K562 (cell line): Measurements from ENCODE around the gene DZIP1. TPM values are rescaled to one million over a fixed set of nuclear protein-coding genes. Genes with fewer than 3 reads are reported as not detected.
A peak's percentile ranks its signal among the peaks of the same experiment; 100 is the strongest.
"Not testable (repeated sequence)": the region's sequence is repeated elsewhere in the genome, so short reads cannot be mapped to it uniquely, and the experiment has no call there.

Source experiments
- ATAC-seq: fragments of 200-7000 bp; cut with Tn5 transposase; 3 replicates; pipeline ENCODE4 v1.9.1; 2020; ENCODE audit warnings: moderate library complexity
- BruUV-seq: library from RNA; stranded (reverse); fragments of 400-500 nt; replicated peaks from 2 replicates; lab custom pipeline; 2021; lab: Mats Ljungman, UMichigan
- CTCF ChIA-PET: fragments of 300-600 bp; formaldehyde crosslinking; extraction: SDS; loops from one replicate; lab custom pipeline; 2021; ENCODE audit warnings: low intra/inter-chr PET ratio; lab: Yijun Ruan, JAX
- POLR2A ChIA-PET: fragments of 300-600, 350-650 bp; sonication (Branson Sonifier 250); formaldehyde crosslinking; extraction: SDS; loops from one replicate; lab custom pipeline; 2021; ENCODE audit warnings: antibody characterized with exemption, inconsistent platforms; lab: Yijun Ruan, JAX
- DNase-seq, 4 experiments: peaks; one replicate each; pipeline versions ENCODE4 v3.0.0 to v3.0.0-alpha.2; 2011 to 2018; ENCODE audit warnings: low spot score in 3 of 4, mixed read lengths in 3 of 4; ENCODE audit errors: extremely low read depth in 1 of 4
- FAIRE-seq: peaks from 2 replicates; lab custom pipeline; 2011; peaks lifted over from hg19 to GRCh38; lab: Jason Lieb, UNC
- H2AFZ ChIP-seq: 2 replicates; pipeline ENCODE4 v1.6.0; 2011; ENCODE audit warnings: low read depth, low read length, control low read depth, inconsistent platforms
- H3K27ac ChIP-seq: fragments of 200-600 bp; 3 replicates; pipeline ENCODE4 v1.8.0; 2011; ENCODE audit warnings: low read depth, mild to moderate bottlenecking, control low read depth, inconsistent platforms, low read length, moderate library complexity, mixed read lengths; ENCODE audit errors: extremely low read depth
- H3K27me3 ChIP-seq, 2 experiments: fragments of 300-600 bp in 1 of 2; 2 replicates in 1 of 2; 3 replicates in 1 of 2; pipeline versions ENCODE4 v1.6.0 to v1.8.0; 2011; ENCODE audit warnings: inconsistent platforms in 2 of 2, low read length in 2 of 2, mild to moderate bottlenecking in 1 of 2, mixed read lengths in 1 of 2, moderate library complexity in 1 of 2; ENCODE audit not compliant: control insufficient read depth in 2 of 2, insufficient read depth in 2 of 2
- H3K36me3 ChIP-seq: fragments of 300-600 bp; 3 replicates; pipeline ENCODE4 v1.8.0; 2011; ENCODE audit warnings: mild to moderate bottlenecking, low read length, inconsistent platforms; ENCODE audit not compliant: control insufficient read depth, insufficient read depth
- H3K4me1 ChIP-seq, 2 experiments: fragments of 200-600 bp in 1 of 2; replicated peaks in 1 of 2; 2 replicates in 1 of 2; 3 replicates in 1 of 2; pipeline versions ENCODE4 v1.5.1 to v1.8.0; 2011; ENCODE audit warnings: inconsistent platforms in 2 of 2, low read length in 2 of 2, mild to moderate bottlenecking in 1 of 2, mixed read lengths in 1 of 2, moderate library complexity in 1 of 2; ENCODE audit not compliant: control insufficient read depth in 2 of 2, insufficient read depth in 2 of 2
- H3K4me2 ChIP-seq: 2 replicates; pipeline ENCODE4 v1.6.1; 2011; ENCODE audit warnings: low read length, control low read depth, inconsistent platforms, mixed read lengths; ENCODE audit not compliant: insufficient read depth
- H3K4me3 ChIP-seq: fragments of 200-600 bp; sonication (generic), shearing (Covaris generic); 2 replicates; pipeline ENCODE4 v1.5.1; 2016; ENCODE audit warnings: control low read depth, inconsistent platforms
- H3K79me2 ChIP-seq: fragments of 200-600 bp; 3 replicates; pipeline ENCODE4 v1.8.0; 2011; ENCODE audit warnings: low read length, inconsistent platforms; ENCODE audit not compliant: control insufficient read depth, insufficient read depth
- H3K9ac ChIP-seq, 2 experiments: 2 replicates each; pipeline versions ENCODE4 v1.6.0 to v1.6.1; 2011; ENCODE audit warnings: low read depth in 2 of 2, low read length in 2 of 2, control low read depth in 1 of 2, inconsistent platforms in 1 of 2, mild to moderate bottlenecking in 1 of 2, mixed read lengths in 1 of 2; ENCODE audit not compliant: insufficient read depth in 1 of 2
- H3K9me1 ChIP-seq: one replicate; pipeline ENCODE4 v1.6.0; 2011; ENCODE audit warnings: inconsistent platforms, mild to moderate bottlenecking, low read length, moderate library complexity; ENCODE audit not compliant: control insufficient read depth, insufficient read depth
- H3K9me3 ChIP-seq: replicated peaks from 2 replicates; pipeline ENCODE4 v1.5.1; 2011; ENCODE audit warnings: low read depth, low read length, inconsistent platforms; ENCODE audit not compliant: control insufficient read depth, insufficient read depth
- H4K20me1 ChIP-seq: replicated peaks from 2 replicates; pipeline ENCODE4 v1.6.1; 2011; ENCODE audit warnings: low read length, inconsistent platforms, mixed read lengths; ENCODE audit not compliant: control insufficient read depth, insufficient read depth
- DNMT1 ChIP-seq: fragments of 450-650 bp; IDR thresholded peaks from 2 replicates; pipeline ENCODE4 v1.6.1; 2016; ENCODE audit warnings: antibody characterized with exemption, mild to moderate bottlenecking
- FOXA3 ChIP-seq, 2 experiments: fragments of 450-650 bp in 1 of 2; sonication (generic) in 1 of 2; formaldehyde crosslinking; IDR thresholded peaks in 1 of 2; conservative IDR thresholded peaks in 1 of 2; 2 replicates each; pipeline versions ENCODE4 v1.4.0 to v1.8.0; 2020 to 2022; ENCODE audit warnings: mild to moderate bottlenecking in 2 of 2, missing genetic modification reagents in 1 of 2
- HDAC8 ChIP-seq: fragments of 450-650 bp; IDR thresholded peaks from 2 replicates; pipeline ENCODE4 v1.6.1; 2016; ENCODE audit warnings: mild to moderate bottlenecking, missing genetic modification characterization, moderate library complexity, missing compliant biosample characterization
- NR2C2 ChIP-seq, 2 experiments: fragments of 200-800 bp in 1 of 2; sonication (Bioruptor generic) in 1 of 2; sonication (generic) in 1 of 2; formaldehyde crosslinking in 1 of 2; IDR thresholded peaks; 2 replicates each; pipeline versions ENCODE4 v1.6.1 to v1.8.0; 2016 to 2022; ENCODE audit warnings: mild to moderate bottlenecking in 1 of 2, missing compliant biosample characterization in 1 of 2, missing genetic modification characterization in 1 of 2, missing genetic modification reagents in 1 of 2
- RBM34 ChIP-seq: fragments of 200-400 bp; formaldehyde crosslinking; IDR thresholded peaks from 2 replicates; pipeline ENCODE4 v1.6.1; 2018; ENCODE audit warnings: low read length, borderline replicate concordance; ENCODE audit not compliant: insufficient read depth
- ZNF124 ChIP-seq: sonication (generic); formaldehyde crosslinking; IDR thresholded peaks from 2 replicates; pipeline ENCODE4 v1.8.1; 2022; ENCODE audit warnings: missing genetic modification reagents
- ZNF146 ChIP-seq: IDR thresholded peaks from one replicate; pipeline ENCODE4 v1.6.1; 2018; ENCODE audit warnings: missing compliant biosample characterization; ENCODE audit not compliant: unreplicated experiment
- WGBS: fragments of 100-300 bp; shearing (Covaris generic); methylation state at CpG from one replicate; pipeline ENCODE4 v1.1.6; 2016; ENCODE audit warnings: low coverage, mixed read lengths; ENCODE audit not compliant: insufficient coverage; ENCODE audit errors: missing lambda C conversion rate; 5-methylcytosine and 5-hydroxymethylcytosine counted together
- in situ Hi-C: fragments of 300-500 bp; cut with MboI; formaldehyde crosslinking; loops from 4 replicates; pipeline ENCODE4 v1.15.0; 2018; ENCODE audit warnings: inconsistent platforms, mixed read lengths
- intact Hi-C: fragments of 100-400 bp; cut with micrococcal nuclease; formaldehyde crosslinking; loops from 2 replicates; pipeline ENCODE4 v1.14.2; 2022
- polyA plus RNA-seq, 8 experiments: library from polyadenylated mRNA; depleted of rRNA in 4 of 8; stranded (reverse) in 5 of 8; unstranded in 3 of 8; fragments of >200 nt; fragmentation: Nextera tagmentation in 2 of 8; fragmentation: Illumina TruSeq in 1 of 8; extraction: Ambion mirVana in 2 of 8; extraction: Trizol in 1 of 8; gene quantifications; 2 replicates each; pipeline versions ENCODE4 v1.2.1 to v1.2.3, GENCODE V29; 2011 to 2014; ENCODE audit warnings: inconsistent platforms in 1 of 8, missing spikeins in 1 of 8
- total RNA-seq, 7 experiments: library from RNA; depleted of rRNA in 6 of 7; stranded (reverse); fragments of >200 nt in 6 of 7; fragmentation: Illumina TruSeq in 2 of 7; extraction: Trizol in 2 of 7; gene quantifications; 2 replicates each; pipeline versions ENCODE4 v1.2.1 to v1.2.3, GENCODE V29; 2011 to 2021; ENCODE audit warnings: low replicate concordance in 1 of 7

The DZIP1 gene
- total and polyA plus RNA-seq, 9 of the 15 experiments (the other 6 are each of a cell fraction or from before 2014, with no cell fraction given): 0.07 TPM; not detected in 8

- CTCF ChIA-PET, FAIRE-seq, H3K4me2 ChIP-seq, H4K20me1 ChIP-seq, H3K4me1 ChIP-seq, H2AFZ ChIP-seq, H3K79me2 ChIP-seq, H3K9me1 ChIP-seq, H3K36me3 ChIP-seq, H3K4me3 ChIP-seq, H3K9ac ChIP-seq, H3K9me3 ChIP-seq, in situ Hi-C loops, H3K27me3 ChIP-seq, BruUV-seq, H3K27ac ChIP-seq, intact Hi-C loops, DNase-seq, ATAC-seq: not testable (repeated sequence)
- POLR2A ChIA-PET: interaction anchor here (0.7 kb wide), 1 partner anchor 10 kb away, joined by 3 read pairs; no protein-coding TSS in a partner anchor
- peak; percentile 39 for TF ChIP-seq ZNF146 (CRISPR knock-in tag)
- WGBS: 0% methylated on average over 1 of the region's 1 CpG
Observed at GRCh38 chr13:95565758-95566157, 78.7 kb downstream of the DZIP1 start.

GRCh38 chr13:95564733-95565291, 79.7 kb downstream of the DZIP1 start:
- H3K27ac ChIP-seq: no peak overlapping the region
- H3K4me2 ChIP-seq: no peak overlapping the region
- no peaks in the 10 kb centered on the region for H4K20me1 ChIP-seq
- no peaks in the 10 kb centered on the region for H3K4me1 ChIP-seq
- no peak overlapping the region for H3K4me3 ChIP-seq
- intact Hi-C loops: no loop called here
- H3K79me2 ChIP-seq: no peaks in the 10 kb centered on the region
- no peaks in the 10 kb centered on the region for H3K9me3 ChIP-seq
- POLR2A ChIA-PET: interaction anchor here (0.7 to 1.1 kb wide), 2 partner anchors 9 to 16 kb away, joined by 3 read pairs; no protein-coding TSS in a partner anchor
- CTCF ChIA-PET: no interaction called here
- BruUV-seq: no TSS peak
- H3K27me3 ChIP-seq: peaks cover 0 to 3% of the 10 kb centered on the region in 2 experiments; a peak in 1 of 5 replicates
- no peaks in the 10 kb centered on the region for H3K9me1 ChIP-seq
- 0% methylated on average over 5 of the region's 5 CpGs for WGBS
- no peaks in the 10 kb centered on the region for H3K36me3 ChIP-seq
- DNase-seq: no peak
- FAIRE-seq: no peak
- in situ Hi-C loops: no loop called here
- no peak for TF ChIP-seq NR2C2 (CRISPR knock-in tag; IDR thresholded peaks at IDR 0.05)
- no peak for TF ChIP-seq NR2C2 (tag; IDR thresholded peaks at IDR 0.05)
- no peak for TF ChIP-seq DNMT1
- no peak for TF ChIP-seq FOXA3 (CRISPR knock-in tag; conservative IDR thresholded peaks at IDR 0.05 in 1 of 2, IDR thresholded peaks at IDR 0.05 in 1 of 2)
- no peak for TF ChIP-seq ZNF124 (CRISPR knock-in tag)
- no peak for TF ChIP-seq HDAC8 (tag)
- no peak for TF ChIP-seq RBM34
- TF ChIP-seq, all 486 proteins: peak for 0
- ATAC-seq: no peak
- Histone ChIP-seq H3K9ac (no peak overlapping the region), H2AFZ (no peak overlapping the region)
